GM12878 (cell line): ENCODE results near the gene HCN4. TPM values are rescaled to one million over a fixed set of nuclear protein-coding genes. Genes with fewer than 3 reads are reported as not detected.

Source experiments
- ATAC-seq: fragments of 200-7000 bp; cut with Tn5 transposase; 3 replicates; pipeline ENCODE4 v1.9.1; 2020; ENCODE audit warnings: mild to moderate bottlenecking, moderate library complexity
- BruUV-seq: library from RNA; stranded (reverse); fragments of 400-500 nt; replicated peaks from 2 replicates; lab custom pipeline; 2021; lab: Mats Ljungman, UMichigan
- CTCF ChIA-PET: fragments of 300-600 bp; sonication (Branson Sonifier 250); formaldehyde crosslinking; extraction: SDS; loops from one replicate; lab custom pipeline; 2021; ENCODE audit warnings: inconsistent platforms; lab: Yijun Ruan, JAX
- POLR2A ChIA-PET: fragments of 350-600 bp; formaldehyde crosslinking; extraction: SDS; loops from one replicate; lab custom pipeline; 2021; ENCODE audit warnings: inconsistent platforms; lab: Charles Lee
- RAD21 ChIA-PET: fragments of 300-600 bp; sonication (Branson Sonifier 250); formaldehyde crosslinking; loops from one replicate; lab custom pipeline; 2023; ENCODE audit warnings: antibody characterized with exemption; ENCODE audit not compliant: unreplicated experiment; lab: Charles Lee
- SMC1A ChIA-PET: fragments of 300-600 bp; sonication (Branson Sonifier 250); formaldehyde crosslinking; loops from one replicate; lab custom pipeline; 2023; ENCODE audit not compliant: unreplicated experiment, uncharacterized antibody; lab: Charles Lee
- DNase-seq: peaks from one replicate; pipeline ENCODE4 v3.0.0-alpha.2; 2011; ENCODE audit warnings: low read depth, low spot score
- FAIRE-seq: peaks from 3 replicates; lab custom pipeline; 2011; peaks lifted over from hg19 to GRCh38; lab: Jason Lieb, UNC
- H2AFZ ChIP-seq: 2 replicates; pipeline ENCODE4 v1.6.0; 2011; ENCODE audit warnings: low read depth, low read length, control low read depth; ENCODE audit not compliant: control insufficient read depth
- H3K27ac ChIP-seq: 2 replicates; pipeline ENCODE4 v1.5.1; 2011; ENCODE audit warnings: control low read depth; ENCODE audit not compliant: control insufficient read depth, insufficient read depth
- H3K27me3 ChIP-seq, 2 experiments: replicated peaks in 1 of 2; 2 replicates each; pipeline versions ENCODE4 v1.6.0 to v1.6.1; 2011; ENCODE audit warnings: low read length in 1 of 2; ENCODE audit not compliant: control insufficient read depth in 2 of 2, insufficient read depth in 2 of 2
- H3K36me3 ChIP-seq, 2 experiments: 2 replicates each; pipeline ENCODE4 v1.5.1; 2011; ENCODE audit warnings: low read length in 1 of 2; ENCODE audit not compliant: control insufficient read depth in 2 of 2, insufficient read depth in 2 of 2
- H3K4me1 ChIP-seq: 2 replicates; pipeline ENCODE4 v1.6.1; 2011; ENCODE audit warnings: mild to moderate bottlenecking, low read length, moderate library complexity, mixed read lengths; ENCODE audit not compliant: control insufficient read depth, insufficient read depth
- H3K4me2 ChIP-seq: 2 replicates; pipeline ENCODE4 v1.6.0; 2011; ENCODE audit warnings: control low read depth; ENCODE audit not compliant: control insufficient read depth, insufficient read depth
- H3K4me3 ChIP-seq: fragments of 200-600 bp; sonication (generic); 2 replicates; pipeline ENCODE4 v1.5.1; 2016
- H3K79me2 ChIP-seq: 2 replicates; pipeline ENCODE4 v1.6.0; 2011; ENCODE audit warnings: low read length; ENCODE audit not compliant: control insufficient read depth, insufficient read depth
- H3K9ac ChIP-seq: 2 replicates; pipeline ENCODE4 v1.8.0; 2011; ENCODE audit warnings: low read length, control low read depth, mixed read lengths; ENCODE audit not compliant: control insufficient read depth, insufficient read depth
- H3K9me3 ChIP-seq: replicated peaks from 3 replicates; pipeline ENCODE4 v1.5.1; 2011; ENCODE audit warnings: mild to moderate bottlenecking, low read length; ENCODE audit not compliant: control insufficient read depth, insufficient read depth
- H4K20me1 ChIP-seq: 2 replicates; pipeline ENCODE4 v1.6.0; 2011; ENCODE audit not compliant: control insufficient read depth, insufficient read depth
- JUNB ChIP-seq: IDR thresholded peaks from 2 replicates; pipeline ENCODE4 v1.6.1; 2016; ENCODE audit warnings: antibody characterized with exemption, mild to moderate bottlenecking
- NR2F1 ChIP-seq: fragments of 450-650 bp; conservative IDR thresholded peaks from 2 replicates; pipeline ENCODE4 v1.6.1; 2017; ENCODE audit warnings: mild to moderate bottlenecking
- TBL1XR1 ChIP-seq: IDR thresholded peaks from 2 replicates; pipeline ENCODE4 v1.6.1; 2012; ENCODE audit warnings: low read depth, low read length, improper control_type of control experiment
- TCF12 ChIP-seq: IDR thresholded peaks from 2 replicates; pipeline ENCODE4 v1.6.1; 2011; ENCODE audit warnings: low read depth, mild to moderate bottlenecking, low read length
- YY1 ChIP-seq: IDR thresholded peaks from 2 replicates; pipeline ENCODE4 v1.6.1; 2011; ENCODE audit warnings: low read depth, mild to moderate bottlenecking, low read length
- ZNF217 ChIP-seq: fragments of 450-650 bp; IDR thresholded peaks from 2 replicates; pipeline ENCODE4 v1.6.1; 2017; ENCODE audit warnings: antibody characterized with exemption, mild to moderate bottlenecking
- WGBS: methylation state at CpG from one replicate; pipeline ENCODE4 v1.1.6; 2016; ENCODE audit warnings: low lambda C conversion rate; ENCODE audit not compliant: insufficient replicate concordance, insufficient coverage; ENCODE audit errors: missing lambda C conversion rate; 5-methylcytosine and 5-hydroxymethylcytosine counted together
- in situ Hi-C: fragments of 300-500 bp; cut with MboI; formaldehyde crosslinking; loops from 9 replicates; pipeline ENCODE4 v1.14.3; 2018; ENCODE audit warnings: mixed read lengths
- intact Hi-C: fragments of 100-400 bp; cut with micrococcal nuclease; formaldehyde crosslinking; loops from one replicate; pipeline ENCODE4 v1.14.2; 2022; ENCODE audit not compliant: unreplicated experiment
- polyA plus RNA-seq, 11 experiments: library from polyadenylated mRNA; depleted of rRNA in 4 of 11; unstranded in 6 of 11; stranded (reverse) in 5 of 11; fragments of >200 nt; fragmentation: Nextera tagmentation in 4 of 11; fragmentation: Illumina TruSeq in 1 of 11; extraction: Ambion mirVana in 4 of 11; extraction: Trizol in 1 of 11; gene quantifications; 1 replicate in 1 of 11; 2 replicates in 10 of 11; pipeline versions ENCODE4 v1.2.1 to v1.2.3, GENCODE V29; 2011 to 2016; ENCODE audit warnings: inconsistent platforms in 2 of 11, missing spikeins in 2 of 11, low read depth in 1 of 11
- total RNA-seq, 4 experiments: library from RNA; depleted of rRNA in 3 of 4; stranded (reverse); fragments of >200 nt in 3 of 4; fragmentation: Illumina TruSeq in 1 of 4; extraction: Trizol in 1 of 4; gene quantifications; 2 replicates each; pipeline versions ENCODE4 v1.2.1 to v1.2.3, GENCODE V29; 2013 to 2021
- TF ChIP-seq, protein P1 (sequence below): IDR thresholded peaks from 2 replicates; pipeline ENCODE4 v1.6.1; 2011; ENCODE audit warnings: low read depth, low read length, improper control_type of control experiment, borderline replicate concordance
- TF ChIP-seq, protein P2 (sequence below): IDR thresholded peaks from 2 replicates; pipeline ENCODE4 v1.6.1; 2011; ENCODE audit warnings: mild to moderate bottlenecking, low read depth, low read length, moderate library complexity; ENCODE audit not compliant: insufficient replicate concordance
- TF ChIP-seq, protein P3 (sequence below): IDR thresholded peaks from 2 replicates; pipeline ENCODE4 v1.6.1; 2012; ENCODE audit warnings: mild to moderate bottlenecking, low read depth, low read length
- TF ChIP-seq, protein P4 (sequence below): fragments of 450-650 bp; formaldehyde crosslinking; IDR thresholded peaks from 2 replicates; pipeline ENCODE4 v1.4.0; 2020; ENCODE audit warnings: mild to moderate bottlenecking, moderate library complexity
- TF ChIP-seq, protein P5 (sequence below), 3 experiments: IDR thresholded peaks in 2 of 3; conservative IDR thresholded peaks in 1 of 3; 2 replicates each; pipeline ENCODE4 v1.5.1; 2011; ENCODE audit warnings: low read depth in 3 of 3, low read length in 3 of 3, mild to moderate bottlenecking in 3 of 3, control low read depth in 2 of 3, moderate library complexity in 2 of 3, inconsistent platforms in 1 of 3, mixed read lengths in 1 of 3; ENCODE audit not compliant: control insufficient read depth in 2 of 3, insufficient read depth in 1 of 3; ENCODE audit errors: extremely low read depth in 1 of 3

HCN4 gene
- total and polyA plus RNA-seq, 10 of the 15 experiments (the other 5 are each of a cell fraction or from before 2014, with no cell fraction given), result 0.03 to 0.10 TPM; not detected in 8

DNA sequence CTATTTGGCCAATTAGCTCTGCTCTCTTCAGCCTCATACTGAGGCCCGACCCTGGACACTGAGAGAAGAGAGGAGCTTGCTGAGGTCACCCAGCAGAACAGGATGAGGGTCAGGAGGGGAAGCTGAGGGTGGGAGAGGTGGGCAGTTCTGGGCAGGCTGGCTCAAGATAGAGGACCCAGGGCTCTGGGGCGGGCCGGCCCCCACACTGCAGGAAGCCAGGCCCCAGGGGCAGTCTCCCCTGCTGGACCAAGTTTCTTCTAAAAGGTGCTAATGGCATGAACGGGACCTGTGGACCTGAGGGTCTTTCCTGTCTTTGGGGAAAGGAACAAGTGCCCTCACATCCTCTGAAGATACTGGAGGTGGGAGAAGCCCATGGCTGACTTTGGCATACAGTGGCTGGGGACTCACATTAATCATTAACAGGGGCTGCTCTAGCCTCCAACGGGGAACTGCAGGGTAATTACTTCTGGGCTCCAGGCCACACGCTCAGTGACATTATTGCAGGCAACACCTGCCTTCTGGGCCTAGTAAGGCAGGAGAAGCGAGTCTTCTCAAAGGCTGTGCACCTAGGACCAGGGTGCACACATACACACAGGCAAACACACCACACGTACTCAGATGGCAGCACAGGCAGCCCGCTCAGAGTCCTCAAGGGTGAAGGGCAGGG, 10.6 kb downstream of the HCN4 start:
- POLR2A ChIA-PET, result no interaction called here
- Histone ChIP-seq H3K9me3 (no peaks in the 10 kb centered on the region), H3K27ac (no peak overlapping the region), H3K27me3 (peaks cover 0 to 2% of the 10 kb centered on the region in 2 experiments; a peak in 2 of 4 replicates), H3K9ac (no peak overlapping the region), H3K79me2 (no peaks in the 10 kb centered on the region), H4K20me1 (no peaks in the 10 kb centered on the region), H3K4me1 (no peaks in the 10 kb centered on the region), H3K4me3 (no peak overlapping the region), H3K4me2 (no peak overlapping the region), H3K36me3 (no peaks in the 10 kb centered on the region), H2AFZ (no peak overlapping the region)
- no TSS peak for BruUV-seq
- DNase-seq (no peak), ATAC-seq (no peak), FAIRE-seq (no peak)
- RAD21 ChIA-PET, result no interaction called here
- CTCF ChIA-PET, result no interaction called here
- SMC1A ChIA-PET, result no interaction called here
- in situ Hi-C loops, result no loop called here
- intact Hi-C loops, result no loop called here
- 0% methylated on average over 9 of the region's 9 CpGs for WGBS
- TF ChIP-seq TCF12 (no peak), TBL1XR1 (no peak), ZNF217 (no peak), NR2F1 (no peak), YY1 (no peak), JUNB (no peak)
- TF ChIP-seq, protein P1, sequence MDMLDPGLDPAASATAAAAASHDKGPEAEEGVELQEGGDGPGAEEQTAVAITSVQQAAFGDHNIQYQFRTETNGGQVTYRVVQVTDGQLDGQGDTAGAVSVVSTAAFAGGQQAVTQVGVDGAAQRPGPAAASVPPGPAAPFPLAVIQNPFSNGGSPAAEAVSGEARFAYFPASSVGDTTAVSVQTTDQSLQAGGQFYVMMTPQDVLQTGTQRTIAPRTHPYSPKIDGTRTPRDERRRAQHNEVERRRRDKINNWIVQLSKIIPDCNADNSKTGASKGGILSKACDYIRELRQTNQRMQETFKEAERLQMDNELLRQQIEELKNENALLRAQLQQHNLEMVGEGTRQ, result no peak
- TF ChIP-seq, protein P2, sequence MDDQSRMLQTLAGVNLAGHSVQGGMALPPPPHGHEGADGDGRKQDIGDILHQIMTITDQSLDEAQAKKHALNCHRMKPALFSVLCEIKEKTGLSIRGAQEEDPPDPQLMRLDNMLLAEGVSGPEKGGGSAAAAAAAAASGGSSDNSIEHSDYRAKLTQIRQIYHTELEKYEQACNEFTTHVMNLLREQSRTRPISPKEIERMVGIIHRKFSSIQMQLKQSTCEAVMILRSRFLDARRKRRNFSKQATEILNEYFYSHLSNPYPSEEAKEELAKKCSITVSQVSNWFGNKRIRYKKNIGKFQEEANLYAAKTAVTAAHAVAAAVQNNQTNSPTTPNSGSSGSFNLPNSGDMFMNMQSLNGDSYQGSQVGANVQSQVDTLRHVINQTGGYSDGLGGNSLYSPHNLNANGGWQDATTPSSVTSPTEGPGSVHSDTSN, result no peak
- TF ChIP-seq, protein P3, sequence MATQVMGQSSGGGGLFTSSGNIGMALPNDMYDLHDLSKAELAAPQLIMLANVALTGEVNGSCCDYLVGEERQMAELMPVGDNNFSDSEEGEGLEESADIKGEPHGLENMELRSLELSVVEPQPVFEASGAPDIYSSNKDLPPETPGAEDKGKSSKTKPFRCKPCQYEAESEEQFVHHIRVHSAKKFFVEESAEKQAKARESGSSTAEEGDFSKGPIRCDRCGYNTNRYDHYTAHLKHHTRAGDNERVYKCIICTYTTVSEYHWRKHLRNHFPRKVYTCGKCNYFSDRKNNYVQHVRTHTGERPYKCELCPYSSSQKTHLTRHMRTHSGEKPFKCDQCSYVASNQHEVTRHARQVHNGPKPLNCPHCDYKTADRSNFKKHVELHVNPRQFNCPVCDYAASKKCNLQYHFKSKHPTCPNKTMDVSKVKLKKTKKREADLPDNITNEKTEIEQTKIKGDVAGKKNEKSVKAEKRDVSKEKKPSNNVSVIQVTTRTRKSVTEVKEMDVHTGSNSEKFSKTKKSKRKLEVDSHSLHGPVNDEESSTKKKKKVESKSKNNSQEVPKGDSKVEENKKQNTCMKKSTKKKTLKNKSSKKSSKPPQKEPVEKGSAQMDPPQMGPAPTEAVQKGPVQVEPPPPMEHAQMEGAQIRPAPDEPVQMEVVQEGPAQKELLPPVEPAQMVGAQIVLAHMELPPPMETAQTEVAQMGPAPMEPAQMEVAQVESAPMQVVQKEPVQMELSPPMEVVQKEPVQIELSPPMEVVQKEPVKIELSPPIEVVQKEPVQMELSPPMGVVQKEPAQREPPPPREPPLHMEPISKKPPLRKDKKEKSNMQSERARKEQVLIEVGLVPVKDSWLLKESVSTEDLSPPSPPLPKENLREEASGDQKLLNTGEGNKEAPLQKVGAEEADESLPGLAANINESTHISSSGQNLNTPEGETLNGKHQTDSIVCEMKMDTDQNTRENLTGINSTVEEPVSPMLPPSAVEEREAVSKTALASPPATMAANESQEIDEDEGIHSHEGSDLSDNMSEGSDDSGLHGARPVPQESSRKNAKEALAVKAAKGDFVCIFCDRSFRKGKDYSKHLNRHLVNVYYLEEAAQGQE, result no peak
- TF ChIP-seq, protein P4, sequence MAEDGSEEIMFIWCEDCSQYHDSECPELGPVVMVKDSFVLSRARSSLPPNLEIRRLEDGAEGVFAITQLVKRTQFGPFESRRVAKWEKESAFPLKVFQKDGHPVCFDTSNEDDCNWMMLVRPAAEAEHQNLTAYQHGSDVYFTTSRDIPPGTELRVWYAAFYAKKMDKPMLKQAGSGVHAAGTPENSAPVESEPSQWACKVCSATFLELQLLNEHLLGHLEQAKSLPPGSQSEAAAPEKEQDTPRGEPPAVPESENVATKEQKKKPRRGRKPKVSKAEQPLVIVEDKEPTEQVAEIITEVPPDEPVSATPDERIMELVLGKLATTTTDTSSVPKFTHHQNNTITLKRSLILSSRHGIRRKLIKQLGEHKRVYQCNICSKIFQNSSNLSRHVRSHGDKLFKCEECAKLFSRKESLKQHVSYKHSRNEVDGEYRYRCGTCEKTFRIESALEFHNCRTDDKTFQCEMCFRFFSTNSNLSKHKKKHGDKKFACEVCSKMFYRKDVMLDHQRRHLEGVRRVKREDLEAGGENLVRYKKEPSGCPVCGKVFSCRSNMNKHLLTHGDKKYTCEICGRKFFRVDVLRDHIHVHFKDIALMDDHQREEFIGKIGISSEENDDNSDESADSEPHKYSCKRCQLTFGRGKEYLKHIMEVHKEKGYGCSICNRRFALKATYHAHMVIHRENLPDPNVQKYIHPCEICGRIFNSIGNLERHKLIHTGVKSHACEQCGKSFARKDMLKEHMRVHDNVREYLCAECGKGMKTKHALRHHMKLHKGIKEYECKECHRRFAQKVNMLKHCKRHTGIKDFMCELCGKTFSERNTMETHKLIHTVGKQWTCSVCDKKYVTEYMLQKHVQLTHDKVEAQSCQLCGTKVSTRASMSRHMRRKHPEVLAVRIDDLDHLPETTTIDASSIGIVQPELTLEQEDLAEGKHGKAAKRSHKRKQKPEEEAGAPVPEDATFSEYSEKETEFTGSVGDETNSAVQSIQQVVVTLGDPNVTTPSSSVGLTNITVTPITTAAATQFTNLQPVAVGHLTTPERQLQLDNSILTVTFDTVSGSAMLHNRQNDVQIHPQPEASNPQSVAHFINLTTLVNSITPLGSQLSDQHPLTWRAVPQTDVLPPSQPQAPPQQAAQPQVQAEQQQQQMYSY (CRISPR knock-in tag), result no peak
- TF ChIP-seq, protein P5, sequence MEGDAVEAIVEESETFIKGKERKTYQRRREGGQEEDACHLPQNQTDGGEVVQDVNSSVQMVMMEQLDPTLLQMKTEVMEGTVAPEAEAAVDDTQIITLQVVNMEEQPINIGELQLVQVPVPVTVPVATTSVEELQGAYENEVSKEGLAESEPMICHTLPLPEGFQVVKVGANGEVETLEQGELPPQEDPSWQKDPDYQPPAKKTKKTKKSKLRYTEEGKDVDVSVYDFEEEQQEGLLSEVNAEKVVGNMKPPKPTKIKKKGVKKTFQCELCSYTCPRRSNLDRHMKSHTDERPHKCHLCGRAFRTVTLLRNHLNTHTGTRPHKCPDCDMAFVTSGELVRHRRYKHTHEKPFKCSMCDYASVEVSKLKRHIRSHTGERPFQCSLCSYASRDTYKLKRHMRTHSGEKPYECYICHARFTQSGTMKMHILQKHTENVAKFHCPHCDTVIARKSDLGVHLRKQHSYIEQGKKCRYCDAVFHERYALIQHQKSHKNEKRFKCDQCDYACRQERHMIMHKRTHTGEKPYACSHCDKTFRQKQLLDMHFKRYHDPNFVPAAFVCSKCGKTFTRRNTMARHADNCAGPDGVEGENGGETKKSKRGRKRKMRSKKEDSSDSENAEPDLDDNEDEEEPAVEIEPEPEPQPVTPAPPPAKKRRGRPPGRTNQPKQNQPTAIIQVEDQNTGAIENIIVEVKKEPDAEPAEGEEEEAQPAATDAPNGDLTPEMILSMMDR (IDR thresholded peaks at IDR 0.05 in 2 of 3, conservative IDR thresholded peaks at IDR 0.05 in 1 of 3; ENCODE audit: control insufficient read depth in 2 of 3, extremely low read depth in 1 of 3, insufficient read depth in 1 of 3, low read depth in 3 of 3, low read length in 3 of 3), result no peak
